WTC11 (cell line): ENCODE measurements around the gene NAALAD2.

Experiments
- CTCF ChIP-seq: fragments of 200-600 bp; IDR thresholded peaks from 2 replicates; pipeline ENCODE4 v1.8.0; 2022; ENCODE audit warnings: antibody characterized with exemption
- TP53 ChIP-seq: sonication (generic); formaldehyde crosslinking; IDR thresholded peaks from 2 replicates; pipeline ENCODE4 v1.8.1; 2023; ENCODE audit warnings: mild to moderate bottlenecking, missing genetic modification reagents

GRCh38 chr11:90120191-90120590 lies 14.3 kb upstream of the NAALAD2 start:
- TF ChIP-seq CTCF (no peak), TP53 (no peak)
